Immature natural killer cell (primary cell): ENCODE results near the gene RALGPS2. TPM values are rescaled to one million over a fixed set of nuclear protein-coding genes. Genes with fewer than 3 reads are reported as not detected.
"Not testable (repeated sequence)": the region's sequence is repeated elsewhere in the genome, so short reads cannot be mapped to it uniquely, and the experiment has no call there.

Experiments
- DNase-seq, 3 donors: peaks; one replicate each; pipeline ENCODE4 v3.0.0; 2022; ENCODE audit warnings: mixed read lengths in 1 of 3
- H3K27ac Mint-ChIP-seq, 6 donors: one replicate each; pipeline ENCODE4 v1.8.0; 2020; ENCODE audit warnings: mixed read lengths in 6 of 6, mild to moderate bottlenecking in 5 of 6, inconsistent platforms in 4 of 6, moderate library complexity in 3 of 6
- H3K27me3 Mint-ChIP-seq, 3 donors: one replicate each; pipeline ENCODE4 v1.8.0; 2020 to 2021; ENCODE audit warnings: low read depth in 3 of 3, mild to moderate bottlenecking in 3 of 3, mixed read lengths in 3 of 3, moderate library complexity in 3 of 3, inconsistent platforms in 1 of 3
- H3K36me3 Mint-ChIP-seq, 3 donors: one replicate each; pipeline ENCODE4 v1.8.0; 2020; ENCODE audit warnings: mixed read lengths in 3 of 3, inconsistent platforms in 2 of 3, mild to moderate bottlenecking in 2 of 3
- H3K4me1 Mint-ChIP-seq, 2 donors: one replicate each; pipeline ENCODE4 v1.8.0; 2020; ENCODE audit warnings: inconsistent platforms in 2 of 2, mild to moderate bottlenecking in 2 of 2, mixed read lengths in 2 of 2, moderate library complexity in 1 of 2
- H3K4me3 Mint-ChIP-seq, 5 donors: one replicate each; pipeline ENCODE4 v1.8.0; 2020; ENCODE audit warnings: mild to moderate bottlenecking in 5 of 5, mixed read lengths in 5 of 5, inconsistent platforms in 3 of 5, moderate library complexity in 3 of 5
- H3K9me3 Mint-ChIP-seq, 6 donors: one replicate each; pipeline ENCODE4 v1.8.0; 2020; ENCODE audit warnings: mild to moderate bottlenecking in 6 of 6, mixed read lengths in 6 of 6, inconsistent platforms in 4 of 6, moderate library complexity in 3 of 6
- polyA plus RNA-seq, 3 donors: library from polyadenylated mRNA; unstranded; fragments of 300-500 nt; fragmentation: Illumina TruSeq; gene quantifications; one replicate each; pipeline ENCODE4 v1.2.3, GENCODE V29; 2021

The RALGPS2 gene
- polyA plus RNA-seq, 3 donors from 2014 or later = 4.7 to 7.2 TPM; not detected in 1

DNA sequence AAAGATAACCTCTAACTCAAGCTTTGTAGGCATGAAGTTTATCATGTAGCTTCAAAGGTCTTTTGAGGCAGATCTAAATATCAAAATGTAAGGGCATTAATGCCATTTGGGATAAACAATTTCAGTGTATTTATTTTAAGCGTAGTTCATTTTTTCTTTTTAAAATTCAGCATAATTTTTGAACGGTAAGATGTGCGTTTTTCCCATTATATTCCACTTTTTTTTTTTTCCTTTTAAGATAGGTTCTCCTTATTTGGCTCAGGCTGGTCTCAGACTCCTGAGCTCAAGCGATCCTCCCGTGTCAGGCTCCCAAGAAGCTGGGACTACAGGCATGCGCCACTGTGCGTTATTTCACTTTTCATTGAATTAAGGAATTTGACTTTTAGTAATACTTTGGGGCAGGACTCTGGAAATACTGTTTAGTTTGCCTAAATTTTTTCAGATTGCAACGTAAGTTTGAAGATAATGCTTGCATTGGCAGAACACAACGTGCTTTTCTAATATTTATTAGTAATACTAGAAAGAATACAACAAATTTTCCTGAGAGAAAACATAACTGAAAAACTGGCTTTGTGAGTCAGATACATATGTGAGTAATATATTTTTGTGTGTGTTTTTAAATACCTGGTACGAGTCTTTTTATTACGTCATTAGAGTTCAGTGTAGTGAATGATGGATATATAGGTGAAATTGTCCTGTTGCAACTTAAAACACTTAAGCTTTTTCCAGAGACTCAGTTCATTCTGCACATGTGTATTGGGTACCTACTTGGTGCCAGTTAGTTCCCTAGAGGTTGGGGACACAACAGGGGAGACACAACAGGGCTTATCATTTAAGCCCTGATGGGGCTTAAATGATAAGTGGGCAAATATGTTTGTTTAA, 2.2 kb downstream of the RALGPS2 start:
- Mint-ChIP-seq H3K4me1 (peaks cover 11 to 26% of the 10 kb centered on the region in 2 donors), H3K4me3 (peak overlapping the region in 3 of 5 donors; percentile 81 to 90 (median 82)), H3K9me3 (peaks cover 0 to 5% (median 0%) of the 10 kb centered on the region in 6 donors), H3K27ac (no peak overlapping the region), H3K36me3 (peaks cover 0 to 7% (median 5%) of the 10 kb centered on the region in 3 donors), H3K27me3 (peaks cover 4 to 9% (median 5%) of the 10 kb centered on the region in 3 donors)
- DNase-seq = no peak

DNA sequence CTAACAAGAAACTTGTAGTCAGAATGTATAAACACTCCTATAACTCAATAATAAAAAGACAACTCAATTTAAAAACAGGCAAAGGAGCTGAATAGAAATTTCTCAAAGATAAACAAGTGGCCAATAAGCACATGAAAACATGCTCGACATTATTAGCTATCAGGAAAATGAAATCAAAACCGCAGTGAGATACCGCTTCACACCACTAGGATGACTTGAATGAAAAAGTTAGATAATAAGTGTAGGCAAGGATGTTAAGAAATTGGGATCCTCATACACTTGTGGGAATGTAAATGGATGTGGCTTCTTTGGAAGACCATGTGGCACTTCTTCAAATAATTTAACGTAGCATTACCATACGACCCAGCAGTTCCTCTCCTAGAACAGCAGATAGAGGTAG, 8.9 kb downstream of the RALGPS2 start:
- H3K36me3 Mint-ChIP-seq = peaks cover 4 to 7% (median 5%) of the 10 kb centered on the region in 3 donors
- H3K4me3 Mint-ChIP-seq = no peak overlapping the region
- H3K27me3 Mint-ChIP-seq = peaks cover 0 to 1% (median 0%) of the 10 kb centered on the region in 3 donors
- peaks cover 0 to 5% (median 0%) of the 10 kb centered on the region in 6 donors for H3K9me3 Mint-ChIP-seq
- H3K4me1 Mint-ChIP-seq = no peaks in the 10 kb centered on the region
- no peak overlapping the region for H3K27ac Mint-ChIP-seq
- no peak for DNase-seq

DNA sequence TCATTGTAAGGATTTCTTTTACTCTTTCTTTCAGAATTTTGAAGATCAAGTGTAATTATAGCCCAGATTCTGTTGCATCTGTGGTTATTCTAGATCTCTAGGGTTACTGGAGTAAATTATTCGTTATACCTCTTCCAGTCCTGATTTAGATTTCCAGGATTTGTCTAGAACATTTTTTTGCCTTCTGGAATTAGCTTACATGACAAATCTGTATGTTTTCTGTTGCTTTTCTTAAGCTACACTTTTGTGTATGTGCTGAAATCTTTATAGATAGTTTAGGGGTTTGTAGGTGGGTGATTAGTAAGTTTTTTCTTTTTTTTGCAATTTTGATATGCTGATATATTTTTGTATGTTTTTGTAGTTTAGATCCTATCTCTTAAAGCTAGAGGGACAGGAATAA, 13.7 kb downstream of the RALGPS2 start:
- peaks cover 0 to 3% (median 0%) of the 10 kb centered on the region in 3 donors for H3K27me3 Mint-ChIP-seq
- no peak overlapping the region for H3K27ac Mint-ChIP-seq
- DNase-seq = no peak
- peaks cover 0 to 15% (median 4%) of the 10 kb centered on the region in 3 donors for H3K36me3 Mint-ChIP-seq
- no peak overlapping the region for H3K4me3 Mint-ChIP-seq
- H3K9me3 Mint-ChIP-seq = no peaks in the 10 kb centered on the region
- H3K4me1 Mint-ChIP-seq = no peaks in the 10 kb centered on the region

DNA sequence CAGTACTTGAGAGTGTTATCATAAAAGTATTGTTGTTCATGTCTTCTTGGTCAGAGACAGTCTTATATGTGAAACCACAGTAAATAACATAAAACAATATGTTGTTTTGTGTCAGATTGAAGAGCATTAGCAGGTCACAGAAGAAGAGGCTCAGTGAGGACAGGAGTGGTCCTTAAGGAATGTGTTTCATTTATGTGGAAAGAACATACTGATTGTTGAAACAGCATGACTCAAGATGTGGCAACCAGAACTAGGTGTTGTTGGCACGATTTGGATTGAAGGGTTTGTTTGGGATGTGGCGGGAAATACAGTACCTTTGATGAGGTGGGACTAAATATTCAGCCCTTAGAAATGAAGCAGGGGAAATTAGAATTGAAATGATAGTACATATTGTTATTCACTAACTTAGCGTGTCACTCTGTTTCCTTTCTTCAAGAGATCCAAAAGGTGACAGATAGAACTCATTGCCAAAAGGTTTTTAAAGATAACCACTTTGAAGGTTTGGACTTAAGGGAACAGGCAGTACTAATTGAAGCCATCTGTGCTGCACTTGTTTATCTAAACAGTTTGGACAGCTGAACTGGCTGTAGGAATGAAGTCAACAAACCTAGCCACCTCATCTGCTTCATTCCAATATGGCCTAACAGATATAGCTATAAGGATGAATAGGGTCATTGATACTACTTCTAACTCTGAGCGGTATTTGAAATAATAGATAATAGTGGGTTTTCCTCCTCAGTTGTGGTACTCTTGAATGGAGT, 14.4 kb downstream of the RALGPS2 start:
- peaks cover 0 to 15% (median 4%) of the 10 kb centered on the region in 3 donors for H3K36me3 Mint-ChIP-seq
- peaks cover 0 to 3% (median 0%) of the 10 kb centered on the region in 3 donors for H3K27me3 Mint-ChIP-seq
- no peak for DNase-seq
- no peak overlapping the region for H3K4me3 Mint-ChIP-seq
- no peaks in the 10 kb centered on the region for H3K4me1 Mint-ChIP-seq
- no peaks in the 10 kb centered on the region for H3K9me3 Mint-ChIP-seq
- no peak overlapping the region for H3K27ac Mint-ChIP-seq

DNA sequence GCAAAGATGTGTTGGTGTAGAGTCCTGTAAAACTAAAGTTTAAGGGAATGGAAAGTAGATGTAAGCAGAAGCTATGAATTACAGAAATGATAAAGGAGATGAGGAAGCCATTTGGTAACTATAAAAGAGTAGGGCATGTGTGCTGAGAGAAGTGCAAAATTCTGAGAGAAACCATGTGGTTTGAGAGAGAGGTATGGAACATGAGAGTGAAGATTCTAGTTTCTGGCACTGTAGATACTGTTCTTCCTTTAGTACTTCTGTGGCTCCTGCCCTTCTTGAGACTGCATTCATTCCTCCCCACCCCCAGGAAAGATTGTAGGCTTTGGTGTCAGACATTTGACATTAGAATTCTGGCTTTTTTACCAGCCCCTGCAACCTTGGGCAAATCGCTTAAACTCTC, 15.4 kb downstream of the RALGPS2 start:
- H3K4me1 Mint-ChIP-seq = no peaks in the 10 kb centered on the region
- H3K27ac Mint-ChIP-seq = no peak overlapping the region
- no peak for DNase-seq
- H3K4me3 Mint-ChIP-seq = no peak overlapping the region
- no peaks in the 10 kb centered on the region for H3K9me3 Mint-ChIP-seq
- H3K27me3 Mint-ChIP-seq = peaks cover 0 to 3% (median 0%) of the 10 kb centered on the region in 3 donors
- H3K36me3 Mint-ChIP-seq = peaks cover 0 to 15% (median 4%) of the 10 kb centered on the region in 3 donors

DNA sequence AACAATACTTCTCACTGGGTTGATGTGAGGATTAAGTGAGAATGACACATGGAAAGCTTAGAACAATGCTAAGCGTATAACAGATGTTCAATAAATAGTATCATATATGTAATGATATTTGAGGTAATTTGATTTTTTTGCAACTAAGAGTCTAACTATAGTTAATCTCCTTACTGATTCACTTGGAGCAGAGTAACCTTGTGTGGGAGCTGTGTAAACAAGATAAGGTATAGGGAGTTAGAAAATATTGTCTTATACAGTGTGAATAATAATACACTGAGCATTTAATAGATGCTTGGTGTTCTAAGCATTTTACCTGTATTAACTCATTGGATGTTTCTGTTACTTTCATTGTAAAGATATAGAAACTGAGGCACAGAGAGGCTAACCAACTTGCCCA, 15.9 kb downstream of the RALGPS2 start:
- Mint-ChIP-seq H3K27ac (no peak overlapping the region), H3K36me3 (peaks cover 0 to 15% (median 4%) of the 10 kb centered on the region in 3 donors), H3K4me1 (no peaks in the 10 kb centered on the region)

DNA sequence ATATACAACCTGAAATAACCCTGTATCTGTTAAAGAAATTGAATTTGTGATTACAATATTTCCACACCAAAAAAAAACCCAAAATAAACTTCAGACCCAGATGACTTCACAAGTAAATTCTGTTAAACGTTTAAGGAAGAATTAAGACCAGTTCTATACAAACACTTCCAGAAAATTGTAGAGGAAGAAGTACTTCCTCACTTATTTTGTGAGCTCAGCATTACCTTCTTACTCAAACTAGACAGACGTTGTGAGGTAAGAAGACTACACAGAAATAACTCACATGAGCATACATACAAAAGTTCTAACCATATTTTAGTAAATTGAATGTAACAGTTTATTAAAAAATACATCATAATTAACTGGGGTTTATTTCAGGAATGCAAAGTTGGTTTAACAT, 18.8 kb downstream of the RALGPS2 start:
- H3K4me3 Mint-ChIP-seq = no peak overlapping the region
- DNase-seq = no peak
- peaks cover 0 to 12% (median 10%) of the 10 kb centered on the region in 3 donors for H3K36me3 Mint-ChIP-seq
- H3K4me1 Mint-ChIP-seq = no peaks in the 10 kb centered on the region
- no peaks in the 10 kb centered on the region for H3K9me3 Mint-ChIP-seq
- peaks cover 0 to 6% (median 0%) of the 10 kb centered on the region in 3 donors for H3K27me3 Mint-ChIP-seq
- H3K27ac Mint-ChIP-seq = no peak overlapping the region

More for the DNA sequence above, 15.9 kb downstream of the RALGPS2 start:
- Mint-ChIP-seq H3K4me3 (no peak overlapping the region), H3K9me3 (no peaks in the 10 kb centered on the region), H3K27me3 (peaks cover 0 to 3% (median 0%) of the 10 kb centered on the region in 3 donors)
- no peak for DNase-seq

DNA sequence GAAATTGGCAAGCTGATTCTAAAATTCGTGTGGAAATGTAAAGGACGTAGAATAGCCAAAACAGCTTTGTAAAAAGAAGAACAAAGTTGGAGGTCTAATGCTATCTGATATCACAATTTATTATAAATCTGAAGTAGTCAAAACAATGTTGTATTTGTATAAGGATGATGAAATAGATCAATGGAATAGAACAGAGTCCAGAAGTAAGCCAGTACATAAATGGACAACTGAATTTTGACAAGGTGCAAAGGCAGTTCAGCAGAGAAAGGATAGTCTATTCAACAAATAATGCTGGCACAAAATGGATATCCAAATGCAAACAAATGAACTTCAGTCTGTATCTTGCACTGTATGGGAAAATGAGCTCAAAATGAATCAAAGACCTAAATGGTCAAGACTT, 20.2 kb downstream of the RALGPS2 start:
- H3K9me3 Mint-ChIP-seq = no peaks in the 10 kb centered on the region
- no peak overlapping the region for H3K27ac Mint-ChIP-seq
- H3K27me3 Mint-ChIP-seq = peaks cover 0 to 3% (median 0%) of the 10 kb centered on the region in 3 donors
- H3K36me3 Mint-ChIP-seq = peaks cover 0 to 10% (median 10%) of the 10 kb centered on the region in 3 donors
- no peak for DNase-seq
- H3K4me1 Mint-ChIP-seq = no peaks in the 10 kb centered on the region
- no peak overlapping the region for H3K4me3 Mint-ChIP-seq

DNA sequence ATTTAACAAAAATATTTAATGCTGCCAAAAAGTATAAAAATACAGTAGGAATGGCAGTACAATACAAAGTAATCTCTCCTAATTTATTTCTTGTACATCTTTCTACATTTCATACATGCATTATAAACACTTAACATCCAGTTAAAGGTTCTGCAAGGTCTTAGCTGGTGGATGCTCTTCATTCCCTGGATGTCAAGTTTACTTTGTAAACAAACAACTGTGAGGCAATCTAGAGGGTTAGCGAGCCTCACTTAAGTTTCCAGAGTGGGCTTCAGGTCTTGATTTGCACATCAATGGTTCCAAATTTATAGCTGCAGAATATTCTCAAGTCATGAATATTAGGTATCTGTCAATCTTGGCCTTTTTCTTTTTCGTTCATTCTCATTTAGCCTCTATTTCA, 21.3 kb downstream of the RALGPS2 start:
- H3K4me3 Mint-ChIP-seq = no peak overlapping the region
- H3K27me3 Mint-ChIP-seq = peaks cover 0 to 3% (median 1%) of the 10 kb centered on the region in 3 donors
- peaks cover 0 to 10% (median 9%) of the 10 kb centered on the region in 3 donors for H3K36me3 Mint-ChIP-seq
- DNase-seq = no peak
- no peak overlapping the region for H3K27ac Mint-ChIP-seq
- no peaks in the 10 kb centered on the region for H3K4me1 Mint-ChIP-seq
- H3K9me3 Mint-ChIP-seq = no peaks in the 10 kb centered on the region

DNA sequence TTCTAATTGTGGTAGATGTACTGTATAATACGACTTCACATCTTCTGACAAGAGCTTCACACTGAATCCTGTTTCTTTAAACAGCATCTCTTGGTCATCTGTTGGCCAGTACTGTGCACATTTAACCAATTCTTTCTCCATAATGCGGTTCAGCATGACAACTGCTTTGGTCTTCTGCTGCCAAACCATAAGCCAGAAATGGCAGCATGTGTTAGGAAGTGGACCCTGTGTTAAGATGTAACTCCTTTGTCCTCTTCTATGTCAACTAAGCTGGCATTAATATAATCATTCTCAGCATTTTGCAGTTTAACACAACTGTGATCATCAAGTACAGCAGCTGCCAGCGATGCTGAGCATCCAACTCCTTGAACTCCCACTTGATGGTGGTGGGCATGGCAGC, 22.3 kb downstream of the RALGPS2 start:
- not testable (repeated sequence) for H3K4me1 Mint-ChIP-seq, H3K27ac Mint-ChIP-seq

DNA sequence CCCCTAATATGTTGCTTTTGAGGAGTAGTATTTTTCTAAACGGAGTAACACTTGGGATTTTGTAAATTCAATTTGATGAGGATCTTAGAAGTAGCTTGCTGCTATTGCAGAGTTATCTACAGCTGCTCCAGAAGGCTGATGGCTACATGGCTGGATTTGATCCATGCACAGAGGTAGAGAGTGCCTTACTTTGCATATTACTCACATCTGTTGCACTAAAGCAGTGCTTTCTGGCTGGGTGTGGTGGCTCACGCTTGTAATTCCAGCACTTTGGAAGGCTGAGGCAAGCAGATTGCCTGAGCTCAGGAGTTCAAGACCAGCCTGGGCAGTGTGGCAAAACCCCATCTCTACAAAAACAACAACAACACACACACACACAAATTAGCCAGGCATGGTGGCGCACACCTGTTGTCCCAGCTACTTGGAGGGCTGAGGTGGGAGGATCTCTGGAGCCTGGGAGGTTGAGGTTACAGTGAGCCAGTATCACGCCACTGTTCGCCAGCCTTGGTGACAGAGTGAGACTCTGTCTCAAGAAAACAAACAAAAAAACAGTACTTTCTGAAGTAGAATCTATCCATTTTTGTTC, 24.6 kb downstream of the RALGPS2 start:
- no peak overlapping the region for H3K27ac Mint-ChIP-seq
- H3K36me3 Mint-ChIP-seq = peaks cover 0 to 6% (median 0%) of the 10 kb centered on the region in 3 donors
- H3K4me1 Mint-ChIP-seq = peaks cover 0 to 5% of the 10 kb centered on the region in 2 donors
- H3K27me3 Mint-ChIP-seq = peaks cover 0 to 3% (median 1%) of the 10 kb centered on the region in 3 donors
- no peak for DNase-seq
- no peak overlapping the region for H3K4me3 Mint-ChIP-seq
- H3K9me3 Mint-ChIP-seq = peaks cover 0 to under 1% (median 0%) of the 10 kb centered on the region in 6 donors

More for the DNA sequence above, 22.3 kb downstream of the RALGPS2 start:
- not testable (repeated sequence) for H3K27me3 Mint-ChIP-seq, H3K4me3 Mint-ChIP-seq, H3K36me3 Mint-ChIP-seq, H3K9me3 Mint-ChIP-seq, DNase-seq

DNA sequence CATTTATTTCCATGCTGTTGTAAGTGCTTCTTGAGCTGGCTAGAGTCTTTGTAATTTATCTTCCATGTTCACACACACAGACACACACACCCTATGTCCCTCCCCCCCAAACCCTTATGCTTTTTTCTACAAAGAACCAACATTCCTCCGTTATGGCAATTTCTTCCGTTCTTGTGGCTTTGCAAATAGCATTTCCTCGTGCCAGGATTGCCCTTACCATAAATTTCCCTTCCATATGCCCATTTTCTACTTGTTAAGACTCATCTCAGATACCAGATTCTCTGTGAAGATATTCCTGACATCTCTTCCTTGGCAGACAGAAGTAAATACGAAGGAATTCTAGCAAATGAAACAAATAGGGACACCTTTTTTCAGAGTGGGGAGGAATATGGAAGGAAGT, 26.0 kb downstream of the RALGPS2 start:
- H3K4me1 Mint-ChIP-seq = peaks cover 0 to 5% of the 10 kb centered on the region in 2 donors
- no peak overlapping the region for H3K27ac Mint-ChIP-seq
- no peak overlapping the region for H3K4me3 Mint-ChIP-seq
- H3K27me3 Mint-ChIP-seq = peaks cover 0 to 3% (median 1%) of the 10 kb centered on the region in 3 donors
- H3K36me3 Mint-ChIP-seq = peaks cover 0 to 6% (median 0%) of the 10 kb centered on the region in 3 donors
- H3K9me3 Mint-ChIP-seq = peaks cover 0 to 13% (median 6%) of the 10 kb centered on the region in 6 donors
- no peak for DNase-seq

DNA sequence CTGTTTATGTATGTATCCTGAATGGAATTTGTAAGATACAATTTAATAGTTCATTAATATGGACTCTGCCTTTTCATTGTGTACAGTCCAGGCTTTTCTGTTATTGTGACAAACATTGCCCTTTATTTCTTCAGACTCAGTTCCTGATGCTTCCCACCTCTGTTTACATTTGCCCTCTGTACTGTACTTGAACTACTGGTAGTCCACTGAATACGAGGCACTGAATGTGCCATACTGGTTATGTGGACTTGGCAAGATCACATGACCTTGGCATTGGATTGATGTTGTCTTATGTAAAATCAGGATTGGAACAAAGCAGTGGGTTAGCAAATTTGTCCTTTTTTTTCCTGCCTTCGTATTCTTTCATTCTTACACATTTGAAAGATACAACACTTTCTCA, 27.8 kb downstream of the RALGPS2 start:
- H3K4me1 Mint-ChIP-seq = peaks cover 0 to 5% of the 10 kb centered on the region in 2 donors
- H3K27ac Mint-ChIP-seq = no peak overlapping the region
- H3K36me3 Mint-ChIP-seq = no peaks in the 10 kb centered on the region
- H3K4me3 Mint-ChIP-seq = no peak overlapping the region
- H3K9me3 Mint-ChIP-seq = peaks cover 0 to 14% (median 8%) of the 10 kb centered on the region in 6 donors
- peaks cover 0 to 1% (median 0%) of the 10 kb centered on the region in 3 donors for H3K27me3 Mint-ChIP-seq
- DNase-seq = no peak
